Fibroblast of lung (primary cell): ENCODE results near the gene MYMK. TPM values are rescaled to one million over a fixed set of nuclear protein-coding genes. Genes with fewer than 3 reads are reported as not detected.

Experiments used
- DNase-seq, 2 donors: peaks; one replicate each; pipeline versions ENCODE4 v3.0.0 to v3.0.0-alpha.2; 2010; ENCODE audit warnings: low read depth in 2 of 2
- H2AFZ ChIP-seq: 2 replicates; pipeline ENCODE4 v1.5.1; 2012; ENCODE audit warnings: low read length, control low read depth, inconsistent platforms
- H3K27ac ChIP-seq: 2 replicates; pipeline ENCODE4 v1.5.1; 2011; ENCODE audit warnings: low read length, control low read depth; ENCODE audit not compliant: insufficient read depth
- H3K27me3 ChIP-seq: 2 replicates; pipeline ENCODE4 v1.5.1; 2011; ENCODE audit warnings: mild to moderate bottlenecking, low read length; ENCODE audit not compliant: control insufficient read depth, insufficient read depth
- H3K36me3 ChIP-seq: 2 replicates; pipeline ENCODE4 v1.5.1; 2011; ENCODE audit warnings: low read length; ENCODE audit not compliant: control insufficient read depth, insufficient read depth
- H3K4me1 ChIP-seq: 2 replicates; pipeline ENCODE4 v1.5.1; 2011; ENCODE audit warnings: low read length; ENCODE audit not compliant: control insufficient read depth, insufficient read depth; ENCODE audit errors: extremely low read depth
- H3K4me2 ChIP-seq: 2 replicates; pipeline ENCODE4 v1.5.1; 2011; ENCODE audit warnings: low read length, control low read depth; ENCODE audit not compliant: insufficient read depth; ENCODE audit errors: extremely low read depth
- H3K4me3 ChIP-seq, 4 experiments: fragments of 200-600 bp in 1 of 4; sonication (generic) in 1 of 4; replicated peaks in 1 of 4; 2 replicates each; pipeline ENCODE4 v1.5.1; 2011 to 2016; ENCODE audit warnings: low read length in 4 of 4, low read depth in 3 of 4, mild to moderate bottlenecking in 3 of 4, control low read depth in 2 of 4, inconsistent platforms in 1 of 4, mixed read lengths in 1 of 4; ENCODE audit not compliant: insufficient read depth in 1 of 4; ENCODE audit errors: control extremely low read depth in 1 of 4
- H3K79me2 ChIP-seq: 2 replicates; pipeline ENCODE4 v1.5.1; 2012; ENCODE audit warnings: mild to moderate bottlenecking, low read length, inconsistent platforms; ENCODE audit not compliant: control insufficient read depth, insufficient read depth
- H3K9ac ChIP-seq: 2 replicates; pipeline ENCODE4 v1.5.1; 2011; ENCODE audit warnings: mild to moderate bottlenecking, low read length, control low read depth; ENCODE audit not compliant: insufficient read depth
- H3K9me3 ChIP-seq: 2 replicates; pipeline ENCODE4 v1.5.1; 2012; ENCODE audit warnings: low read depth, low read length; ENCODE audit not compliant: control insufficient read depth, insufficient read depth
- H4K20me1 ChIP-seq: 2 replicates; pipeline ENCODE4 v1.5.1; 2011; ENCODE audit warnings: low read length; ENCODE audit not compliant: control insufficient read depth, insufficient read depth; ENCODE audit errors: extremely low read depth
- CTCF ChIP-seq, 2 donors: IDR thresholded peaks in 1 of 2; conservative IDR thresholded peaks in 1 of 2; 1 replicate in 1 of 2; 2 replicates in 1 of 2; pipeline ENCODE4 v1.5.1; 2011 to 2012; ENCODE audit warnings: low read length in 2 of 2, control low read depth in 1 of 2, inconsistent platforms in 1 of 2, low read depth in 1 of 2, mild to moderate bottlenecking in 1 of 2
- EZH2 ChIP-seq: IDR thresholded peaks from 2 replicates; pipeline ENCODE4 v1.5.1; 2012; ENCODE audit warnings: low read length, control low read depth, mild to moderate bottlenecking; ENCODE audit errors: missing control alignments
- polyA plus RNA-seq, 2 donors: library from polyadenylated mRNA; depleted of rRNA in 1 of 2; stranded (reverse) in 1 of 2; unstranded in 1 of 2; fragments of >200 nt; gene quantifications; 2 replicates each; pipeline ENCODE4 v1.2.1, GENCODE V29; 2011 to 2012; ENCODE audit warnings: missing spikeins in 1 of 2
- total RNA-seq: library from RNA; depleted of rRNA; stranded (reverse); fragments of >200 nt; gene quantifications from 2 replicates; pipeline ENCODE4 v1.2.1, GENCODE V29; 2014

MYMK gene
- total and polyA plus RNA-seq, 2 donors (not counting 1 experiment from before 2014, with no cell fraction given) = not detected

- TF ChIP-seq CTCF (conservative IDR thresholded peaks at IDR 0.05 in 1 of 2, IDR thresholded peaks at IDR 0.05 in 1 of 2; ENCODE audit: low read depth in 1 of 2, low read length in 2 of 2) (no peak), EZH2 (no peak)
- Histone ChIP-seq H4K20me1 (no peaks in the 10 kb centered on the region), H3K36me3 (no peaks in the 10 kb centered on the region), H2AFZ (no peak overlapping the region), H3K9me3 (no peaks in the 10 kb centered on the region), H3K79me2 (no peaks in the 10 kb centered on the region), H3K4me3 (no peak overlapping the region), H3K27ac (no peak overlapping the region), H3K9ac (no peak overlapping the region), H3K4me1 (no peaks in the 10 kb centered on the region), H3K4me2 (no peak overlapping the region), H3K27me3 (no peaks in the 10 kb centered on the region)
- DNase-seq = no peak
These were observed 58.8 kb downstream of the MYMK start for GRCh38 chr9:133465984-133466383.

DNA sequence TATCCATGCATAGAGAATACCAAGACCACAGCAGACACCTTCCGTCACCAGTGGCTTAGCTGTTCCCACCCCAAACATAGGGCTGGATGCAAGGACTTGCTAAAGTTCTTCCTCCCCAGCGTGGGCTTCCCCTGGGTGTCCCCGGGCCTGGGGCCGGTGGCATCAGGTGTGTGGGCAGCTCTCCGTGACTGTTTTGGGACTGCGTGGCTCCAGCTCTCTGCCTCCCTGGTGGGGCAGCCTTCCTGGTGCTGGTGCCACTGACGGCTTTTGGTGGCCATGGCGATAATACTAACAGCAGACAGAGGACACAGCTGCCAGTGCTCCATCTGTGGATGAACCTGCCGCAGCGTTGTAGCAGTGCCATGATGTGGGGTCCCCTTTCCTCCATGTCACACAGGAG, 60.1 kb downstream of the MYMK start:
- no peak for DNase-seq
- Histone ChIP-seq H3K27me3 (no peaks in the 10 kb centered on the region), H3K79me2 (no peaks in the 10 kb centered on the region), H3K4me1 (peaks cover 5% of the 10 kb centered on the region), H3K9ac (no peak overlapping the region), H2AFZ (no peak overlapping the region), H4K20me1 (no peaks in the 10 kb centered on the region), H3K27ac (no peak overlapping the region), H3K36me3 (no peaks in the 10 kb centered on the region), H3K4me3 (no peak overlapping the region), H3K9me3 (no peaks in the 10 kb centered on the region), H3K4me2 (no peak overlapping the region)
- TF ChIP-seq EZH2 = no peak
- no peak for TF ChIP-seq CTCF (conservative IDR thresholded peaks at IDR 0.05 in 1 of 2, IDR thresholded peaks at IDR 0.05 in 1 of 2; ENCODE audit: low read depth in 1 of 2, low read length in 2 of 2)

Other genes starting within 250 kb of the MYMK start
- gene ABO, start 249.8 kb downstream of the MYMK start, total RNA-seq = not detected in 2 replicates
- gene ABO, start 249.8 kb downstream of the MYMK start, polyA plus RNA-seq = not detected in 2 replicates
- 6.7 and 8.3 TPM in 2 replicates for gene SURF6, start 188.8 kb downstream of the MYMK start, total RNA-seq
- gene SURF6, start 188.8 kb downstream of the MYMK start, polyA plus RNA-seq = 3.9 and 4.8 TPM in 2 replicates
- 12.8 and 17.8 TPM in 2 replicates for gene MED22, start 176.8 kb downstream of the MYMK start, total RNA-seq
- gene MED22, start 176.8 kb downstream of the MYMK start, polyA plus RNA-seq = 13.9 and 14.8 TPM in 2 replicates
- 1,820 and 2,853 TPM in 2 replicates for gene RPL7A, start 176.7 kb downstream of the MYMK start, total RNA-seq
- 2,991 and 3,227 TPM in 2 replicates for gene RPL7A, start 176.7 kb downstream of the MYMK start, polyA plus RNA-seq
- 22.6 and 27.9 TPM in 2 replicates for gene SURF1, start 168.5 kb downstream of the MYMK start, total RNA-seq
- gene SURF1, start 168.5 kb downstream of the MYMK start, polyA plus RNA-seq = 31.7 and 36.8 TPM in 2 replicates
- gene SURF2, start 168.4 kb downstream of the MYMK start, total RNA-seq = 13.9 and 20.3 TPM in 2 replicates
- gene SURF2, start 168.4 kb downstream of the MYMK start, polyA plus RNA-seq = 11.2 and 16.5 TPM in 2 replicates
- 295 and 338 TPM in 2 replicates for gene SURF4, start 148.9 kb downstream of the MYMK start, total RNA-seq
- gene SURF4, start 148.9 kb downstream of the MYMK start, polyA plus RNA-seq = 358 and 384 TPM in 2 replicates
- gene STKLD1, start 148.6 kb downstream of the MYMK start, total RNA-seq = 0.51 and 0.99 TPM in 2 replicates
- 0.62 and 0.79 TPM in 2 replicates for gene STKLD1, start 148.6 kb downstream of the MYMK start, polyA plus RNA-seq
- gene REXO4, start 106.9 kb downstream of the MYMK start, total RNA-seq = 21.1 and 21.3 TPM in 2 replicates
- gene REXO4, start 106.9 kb downstream of the MYMK start, polyA plus RNA-seq = 16.6 and 17.2 TPM in 2 replicates
- 2.3 and 3.1 TPM in 2 replicates for gene ADAMTS13, start 102.6 kb downstream of the MYMK start, total RNA-seq
- gene ADAMTS13, start 102.6 kb downstream of the MYMK start, polyA plus RNA-seq = 0.45 and 0.78 TPM in 2 replicates
- 8.5 and 9.1 TPM in 2 replicates for gene CACFD1, start 65.0 kb downstream of the MYMK start, total RNA-seq
- 2.5 and 4.7 TPM in 2 replicates for gene CACFD1, start 65.0 kb downstream of the MYMK start, polyA plus RNA-seq
- 5.6 and 9.1 TPM in 2 replicates for gene SLC2A6, start 45.9 kb downstream of the MYMK start, total RNA-seq
- gene SLC2A6, start 45.9 kb downstream of the MYMK start, polyA plus RNA-seq = 6.7 and 7.6 TPM in 2 replicates
- under 0.01 TPM in 2 replicates for gene ADAMTSL2, start 9.7 kb upstream of the MYMK start, total RNA-seq
- 0.09 TPM in 1 of 2 replicates, not detected in the other for gene ADAMTSL2, start 9.7 kb upstream of the MYMK start, polyA plus RNA-seq
- gene FAM163B, start 84.4 kb upstream of the MYMK start, total RNA-seq = not detected in 2 replicates
- gene FAM163B, start 84.4 kb upstream of the MYMK start, polyA plus RNA-seq = not detected in 2 replicates
- not detected in 2 replicates for gene DBH, start 111.4 kb upstream of the MYMK start, total RNA-seq
- not detected in 2 replicates for gene DBH, start 111.4 kb upstream of the MYMK start, polyA plus RNA-seq
- gene SARDH, start 213.4 kb upstream of the MYMK start, total RNA-seq = 4.8 and 9.0 TPM in 2 replicates
- 0.49 and 2.5 TPM in 2 replicates for gene SARDH, start 213.4 kb upstream of the MYMK start, polyA plus RNA-seq